GM12872 (cell line): ENCODE data around the gene GRAMD2A.

ENCODE experiments used
- CTCF ChIP-seq: IDR thresholded peaks from 3 replicates; pipeline ENCODE4 v1.5.1; 2011; ENCODE audit warnings: low read depth, mild to moderate bottlenecking, low read length, moderate library complexity; ENCODE audit not compliant: insufficient read depth

Gene GRAMD2A

GRCh38 chr15:72202302-72202701 lies 4.7 kb upstream of the GRAMD2A start:
- no peak for TF ChIP-seq CTCF

- no peak for TF ChIP-seq CTCF
These were observed 3.9 kb upstream of the GRAMD2A start for GRCh38 chr15:72201391-72201921.

- TF ChIP-seq CTCF: no peak
These were observed 3.0 kb upstream of the GRAMD2A start for GRCh38 chr15:72200395-72201237.

GRCh38 chr15:72199721-72200212 lies 2.2 kb upstream of the GRAMD2A start:
- TF ChIP-seq CTCF: peak; percentile 95

GRCh38 chr15:72199205-72199515 lies 1.6 kb upstream of the GRAMD2A start:
- TF ChIP-seq CTCF: no peak

GRCh38 chr15:72198356-72199204 lies 993 bp upstream of the GRAMD2A start:
- no peak for TF ChIP-seq CTCF

GRCh38 chr15:72197041-72197459 lies 537 bp downstream of the GRAMD2A start:
- no peak for TF ChIP-seq CTCF
